T-cell (primary cell): ENCODE data around the gene UBA6. TPM values are rescaled to one million over a fixed set of nuclear protein-coding genes. Genes with fewer than 3 reads are reported as not detected.

Source experiments
- ATAC-seq, 4 experiments: fragments of 200-7000 bp in 3 of 4; fragments of 150-1000 bp in 1 of 4; cut with Tn5 transposase; replicated peaks in 1 of 4; 1 replicate in 3 of 4; 2 replicates in 1 of 4; pipeline ENCODE4 v1.10.0; 2021; ENCODE audit warnings: moderate library complexity in 3 of 4, mild to moderate bottlenecking in 2 of 4, moderate number of reproducible peaks in 1 of 4
- CTCF ChIA-PET, 2 donors: fragments of 300-600 bp; sonication (Branson Sonifier 250); formaldehyde crosslinking; loops; one replicate each; lab custom pipeline; 2022; ENCODE audit warnings: antibody characterized with exemption in 2 of 2; lab: Charles Lee
- POLR2A ChIA-PET, 2 donors: fragments of 300-600 bp; sonication (Branson Sonifier 250); formaldehyde crosslinking; loops; one replicate each; lab custom pipeline; 2022; ENCODE audit warnings: antibody characterized with exemption in 2 of 2; lab: Charles Lee
- DNase-seq, 35 experiments: peaks; one replicate each; pipeline versions ENCODE4 v3.0.0 to v3.0.0-alpha.2; 2013 to 2023
- H3K27ac ChIP-seq: one replicate; pipeline ENCODE4 v1.5.1; 2013; ENCODE audit warnings: low read length
- H3K27me3 ChIP-seq, 2 experiments: replicated peaks in 1 of 2; 1 replicate in 1 of 2; 2 replicates in 1 of 2; pipeline versions ENCODE4 v1.6.1 to v1.7.0; 2013; ENCODE audit warnings: low read length in 1 of 2, mixed read lengths in 1 of 2; ENCODE audit not compliant: control insufficient read depth in 2 of 2, insufficient read depth in 2 of 2; ENCODE audit errors: extremely low read depth in 1 of 2
- H3K36me3 ChIP-seq, 2 donors: 1 replicate in 1 of 2; 2 replicates in 1 of 2; pipeline versions ENCODE4 v1.6.1 to v1.7.0; 2013; ENCODE audit warnings: low read length in 1 of 2; ENCODE audit not compliant: control insufficient read depth in 2 of 2, insufficient read depth in 1 of 2; ENCODE audit errors: extremely low read depth in 1 of 2
- H3K4me1 ChIP-seq, 2 experiments: 1 replicate in 1 of 2; 2 replicates in 1 of 2; pipeline versions ENCODE4 v1.6.1 to v1.7.0; 2013; ENCODE audit warnings: low read length in 2 of 2, mixed read lengths in 1 of 2; ENCODE audit not compliant: insufficient read depth in 2 of 2, control insufficient read depth in 1 of 2; ENCODE audit errors: extremely low read depth in 1 of 2
- H3K4me3 ChIP-seq, 2 donors: 1 replicate in 1 of 2; 2 replicates in 1 of 2; pipeline versions ENCODE4 v1.5.1 to v1.7.0; 2013; ENCODE audit warnings: mild to moderate bottlenecking in 2 of 2, low read length in 1 of 2, moderate library complexity in 1 of 2; ENCODE audit not compliant: control insufficient read depth in 1 of 2; ENCODE audit errors: extremely low read depth in 1 of 2
- H3K9me3 ChIP-seq: 2 replicates; pipeline ENCODE4 v1.7.0; 2013
- H3K27ac Mint-ChIP-seq, 2 donors: one replicate each; pipeline ENCODE4 v1.8.0; 2020 to 2021; ENCODE audit warnings: mild to moderate bottlenecking in 2 of 2, mixed read lengths in 2 of 2
- H3K27me3 Mint-ChIP-seq, 2 donors: one replicate each; pipeline ENCODE4 v1.8.0; 2021 to 2022; ENCODE audit warnings: mixed read lengths in 2 of 2
- H3K36me3 Mint-ChIP-seq: one replicate; pipeline ENCODE4 v1.8.0; 2021; ENCODE audit warnings: mixed read lengths
- H3K4me1 Mint-ChIP-seq, 3 donors: one replicate each; pipeline ENCODE4 v1.8.0; 2020 to 2022; ENCODE audit warnings: mixed read lengths in 3 of 3, mild to moderate bottlenecking in 1 of 3
- H3K4me3 Mint-ChIP-seq, 3 donors: one replicate each; pipeline ENCODE4 v1.8.0; 2020 to 2022; ENCODE audit warnings: mild to moderate bottlenecking in 3 of 3, mixed read lengths in 3 of 3, moderate library complexity in 3 of 3
- H3K9me3 Mint-ChIP-seq, 3 donors: one replicate each; pipeline ENCODE4 v1.8.0; 2020 to 2022; ENCODE audit warnings: mixed read lengths in 3 of 3
- WGBS: methylation state at CpG from one replicate; pipeline ENCODE4 v1.1.5; 2013; ENCODE audit warnings: missing lambda C conversion rate; ENCODE audit not compliant: insufficient coverage; 5-methylcytosine and 5-hydroxymethylcytosine counted together
- total RNA-seq, 35 experiments: library from RNA in 6 of 35; stranded (reverse) in 6 of 35; fragments of 120-200 nt in 1 of 35; gene quantifications; one replicate each; pipeline versions ENCODE4 v1.2.1 to v1.2.4 and lab custom pipeline; 2013 to 2026

The UBA6 gene
- total RNA-seq, 5 donors from 2014 or later (not counting 1 experiment from before 2014, with no cell fraction given): 42.3 to 48.4 (median 43.0) TPM

GRCh38 chr4:67725132-67725531, 24.2 kb upstream of the UBA6 start:
- Histone ChIP-seq H3K4me1 (no peaks in the 10 kb centered on the region), H3K27ac (no peak overlapping the region), H3K4me3 (no peak overlapping the region), H3K9me3 (no peaks in the 10 kb centered on the region), H3K36me3 (peaks cover 3 to 8% of the 10 kb centered on the region in 2 donors), H3K27me3 (no peaks in the 10 kb centered on the region)
- Mint-ChIP-seq H3K27me3 (no peaks in the 10 kb centered on the region), H3K9me3 (peaks cover 0 to 6% (median 0%) of the 10 kb centered on the region in 3 donors), H3K36me3 (peaks cover 40% of the 10 kb centered on the region), H3K4me3 (no peak overlapping the region), H3K27ac (no peak overlapping the region), H3K4me1 (peaks cover 0 to 3% (median 0%) of the 10 kb centered on the region in 3 donors)
- POLR2A ChIA-PET: no interaction called here
- no peak for ATAC-seq
- WGBS: 100% methylated on average over 1 of the region's 1 CpG
- CTCF ChIA-PET: interaction anchor here in 1 of 2 donors (1.4 kb wide), 1 partner anchor 21 kb away, joined by 4 read pairs; no protein-coding TSS in a partner anchor
- DNase-seq: no peak

GRCh38 chr4:67723949-67724348, 23.0 kb upstream of the UBA6 start:
- Histone ChIP-seq H3K9me3 (no peaks in the 10 kb centered on the region), H3K4me3 (no peak overlapping the region), H3K27me3 (no peaks in the 10 kb centered on the region), H3K36me3 (peaks cover 3 to 9% of the 10 kb centered on the region in 2 donors), H3K27ac (no peak overlapping the region), H3K4me1 (no peaks in the 10 kb centered on the region)
- no peak overlapping the region for H3K27ac Mint-ChIP-seq
- WGBS: 88% methylated on average over 6 of the region's 10 CpGs
- POLR2A ChIA-PET: no interaction called here
- H3K27me3 Mint-ChIP-seq: no peaks in the 10 kb centered on the region
- ATAC-seq (no peak), DNase-seq (no peak)
- H3K4me1 Mint-ChIP-seq: peaks cover 0 to 3% (median 0%) of the 10 kb centered on the region in 3 donors
- no peak overlapping the region for H3K4me3 Mint-ChIP-seq
- CTCF ChIA-PET: no interaction called here
- peaks cover 0 to 6% (median 0%) of the 10 kb centered on the region in 3 donors for H3K9me3 Mint-ChIP-seq
- peaks cover 33% of the 10 kb centered on the region for H3K36me3 Mint-ChIP-seq

- no peak for DNase-seq
- Histone ChIP-seq H3K27ac (no peak overlapping the region), H3K27me3 (no peaks in the 10 kb centered on the region), H3K36me3 (peaks cover 3 to 9% of the 10 kb centered on the region in 2 donors), H3K9me3 (no peaks in the 10 kb centered on the region), H3K4me3 (no peak overlapping the region), H3K4me1 (no peaks in the 10 kb centered on the region)
- Mint-ChIP-seq H3K4me1 (peaks cover 0 to 3% (median 0%) of the 10 kb centered on the region in 3 donors), H3K36me3 (peaks cover 28% of the 10 kb centered on the region), H3K27me3 (no peaks in the 10 kb centered on the region), H3K9me3 (peaks cover 0 to 6% (median 0%) of the 10 kb centered on the region in 3 donors), H3K4me3 (no peak overlapping the region), H3K27ac (no peak overlapping the region)
- ChIA-PET CTCF (no interaction called here), POLR2A (no interaction called here)
- no peak for ATAC-seq
- WGBS: 97% methylated on average over 5 of the region's 5 CpGs
These were observed 22.4 kb upstream of the UBA6 start for GRCh38 chr4:67723341-67723740.

- peaks cover 34% of the 10 kb centered on the region for H3K36me3 Mint-ChIP-seq
- peaks cover 0 to 7% (median 0%) of the 10 kb centered on the region in 3 donors for H3K9me3 Mint-ChIP-seq
- Histone ChIP-seq H3K27me3 (no peaks in the 10 kb centered on the region), H3K9me3 (no peaks in the 10 kb centered on the region), H3K4me3 (no peak overlapping the region), H3K4me1 (no peaks in the 10 kb centered on the region), H3K27ac (no peak overlapping the region), H3K36me3 (peaks cover 5 to 9% of the 10 kb centered on the region in 2 donors)
- H3K4me1 Mint-ChIP-seq: peaks cover 0 to 3% (median 0%) of the 10 kb centered on the region in 3 donors
- no peak overlapping the region for H3K4me3 Mint-ChIP-seq
- CTCF ChIA-PET: interaction anchor here in 1 of 2 donors (0.7 kb wide), 1 partner anchor 10 kb away, joined by 3 read pairs; no protein-coding TSS in a partner anchor
- 96% methylated on average over 3 of the region's 9 CpGs for WGBS
- ATAC-seq (no peak), DNase-seq (no peak)
- H3K27me3 Mint-ChIP-seq: no peaks in the 10 kb centered on the region
- H3K27ac Mint-ChIP-seq: no peak overlapping the region
- POLR2A ChIA-PET: no interaction called here
These were observed 21.0 kb upstream of the UBA6 start for GRCh38 chr4:67721770-67722597.

- WGBS: 100% methylated on average over 3 of the region's 3 CpGs
- H3K4me1 Mint-ChIP-seq: peaks cover 0 to 3% (median 0%) of the 10 kb centered on the region in 3 donors
- H3K27me3 Mint-ChIP-seq: no peaks in the 10 kb centered on the region
- POLR2A ChIA-PET: no interaction called here
- Histone ChIP-seq H3K27me3 (no peaks in the 10 kb centered on the region), H3K9me3 (no peaks in the 10 kb centered on the region), H3K4me3 (no peak overlapping the region), H3K36me3 (peaks cover 8 to 9% of the 10 kb centered on the region in 2 donors), H3K4me1 (no peaks in the 10 kb centered on the region), H3K27ac (no peak overlapping the region)
- DNase-seq: no peak
- H3K9me3 Mint-ChIP-seq: peaks cover 0 to 9% (median 0%) of the 10 kb centered on the region in 3 donors
- no peak for ATAC-seq
- H3K4me3 Mint-ChIP-seq: no peak overlapping the region
- H3K27ac Mint-ChIP-seq: peak overlapping the region in 1 of 2 donors; percentile 12
- peaks cover 39% of the 10 kb centered on the region for H3K36me3 Mint-ChIP-seq
- CTCF ChIA-PET: interaction anchor here in 1 of 2 donors (0.7 kb wide), 1 partner anchor 11 kb away, joined by 3 read pairs; no protein-coding TSS in a partner anchor
These were observed 20.4 kb upstream of the UBA6 start for GRCh38 chr4:67721315-67721769.

GRCh38 chr4:67719953-67720617, 19.1 kb upstream of the UBA6 start:
- Mint-ChIP-seq H3K9me3 (peaks cover 0 to 9% (median 0%) of the 10 kb centered on the region in 3 donors), H3K4me3 (no peak overlapping the region), H3K36me3 (peaks cover 46% of the 10 kb centered on the region), H3K4me1 (peaks cover 0 to 3% (median 0%) of the 10 kb centered on the region in 3 donors), H3K27me3 (no peaks in the 10 kb centered on the region), H3K27ac (no peak overlapping the region)
- Histone ChIP-seq H3K27me3 (no peaks in the 10 kb centered on the region), H3K4me3 (no peak overlapping the region), H3K9me3 (no peaks in the 10 kb centered on the region), H3K27ac (no peak overlapping the region), H3K4me1 (no peaks in the 10 kb centered on the region), H3K36me3 (peaks cover 8 to 9% of the 10 kb centered on the region in 2 donors)
- ATAC-seq (no peak), DNase-seq (no peak)
- ChIA-PET POLR2A (interaction anchor here in 1 of 2 donors (0.5 kb wide), 1 partner anchor 1339 kb away, joined by 4 read pairs; no protein-coding TSS in a partner anchor), CTCF (no interaction called here)
- WGBS: 90% methylated on average over 3 of the region's 3 CpGs
